ENCODE measurements around the gene OR2V2. TPM values are rescaled to one million over a fixed set of nuclear protein-coding genes. Genes with fewer than 3 reads are reported as not detected.

Gene OR2V2
- total and polyA plus RNA-seq, 3 donors from 2014 or later: not detected

DNA sequence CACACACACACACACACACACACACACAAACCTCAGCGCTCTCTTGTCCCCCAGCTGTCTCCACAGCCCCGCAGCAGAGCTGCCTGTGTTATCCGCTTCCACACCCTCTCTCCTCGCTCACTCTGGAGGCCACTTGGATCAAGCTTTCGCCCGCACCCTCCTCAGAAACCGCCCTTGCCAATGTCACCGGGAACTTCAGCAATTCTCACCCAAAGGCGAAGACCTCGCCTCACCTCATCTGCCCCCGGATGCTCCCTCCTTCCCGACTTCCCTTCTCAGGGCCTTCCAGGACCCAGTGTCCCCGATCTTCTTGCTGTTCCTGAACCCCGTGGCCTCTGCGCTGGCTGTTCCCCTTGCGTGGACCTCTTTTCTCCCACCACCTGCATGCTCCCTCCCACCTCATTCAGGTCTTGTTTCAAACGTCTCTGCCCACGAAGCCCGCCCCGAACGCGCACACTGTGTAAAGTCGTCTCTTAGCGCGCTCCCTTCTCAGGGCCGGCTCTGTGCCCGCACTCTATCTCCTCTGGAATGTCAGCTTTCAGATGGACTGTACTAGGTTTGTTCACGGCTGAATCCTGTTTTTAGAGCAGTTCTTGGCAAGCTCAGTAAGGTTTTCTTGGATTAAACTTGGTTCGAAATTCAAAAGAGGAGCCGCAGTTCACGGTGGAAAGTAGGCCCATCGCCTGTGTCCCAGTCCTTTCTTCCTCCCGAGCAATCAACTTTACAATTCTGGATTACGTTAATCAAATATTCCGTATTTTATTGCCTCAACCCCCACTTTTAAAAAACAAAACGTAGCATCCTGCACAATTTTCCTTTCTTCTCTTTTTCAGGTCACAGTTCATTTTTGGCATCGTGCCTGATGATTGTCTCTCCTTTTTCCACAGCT lies 58.6 kb downstream of the OR2V2 start:
- intact Hi-C loops (cut with DNase I; ENCODE audit: low total_unique reads): no loop called here
- no peaks in the 10 kb centered on the region for H3K36me3 ChIP-seq (ENCODE audit: low read depth, missing control alignments)
- no peaks in the 10 kb centered on the region for H3K27me3 ChIP-seq
- H3K9me3 ChIP-seq: no peaks in the 10 kb centered on the region
- 6% methylated on average over 37 of the region's 37 CpGs for WGBS, 2 donors
- H3K4me3 ChIP-seq: peak overlapping the region; percentile 60 to 74
- peak overlapping the region in 1 of 2 donors; percentile 85 for H3K27ac ChIP-seq
- no peak for DNase-seq
- peaks cover 2% of the 10 kb centered on the region for H3K4me1 ChIP-seq
- TF ChIP-seq POLR2A (IDR thresholded peaks at IDR 0.05): no peak
- TF ChIP-seq, protein P1, sequence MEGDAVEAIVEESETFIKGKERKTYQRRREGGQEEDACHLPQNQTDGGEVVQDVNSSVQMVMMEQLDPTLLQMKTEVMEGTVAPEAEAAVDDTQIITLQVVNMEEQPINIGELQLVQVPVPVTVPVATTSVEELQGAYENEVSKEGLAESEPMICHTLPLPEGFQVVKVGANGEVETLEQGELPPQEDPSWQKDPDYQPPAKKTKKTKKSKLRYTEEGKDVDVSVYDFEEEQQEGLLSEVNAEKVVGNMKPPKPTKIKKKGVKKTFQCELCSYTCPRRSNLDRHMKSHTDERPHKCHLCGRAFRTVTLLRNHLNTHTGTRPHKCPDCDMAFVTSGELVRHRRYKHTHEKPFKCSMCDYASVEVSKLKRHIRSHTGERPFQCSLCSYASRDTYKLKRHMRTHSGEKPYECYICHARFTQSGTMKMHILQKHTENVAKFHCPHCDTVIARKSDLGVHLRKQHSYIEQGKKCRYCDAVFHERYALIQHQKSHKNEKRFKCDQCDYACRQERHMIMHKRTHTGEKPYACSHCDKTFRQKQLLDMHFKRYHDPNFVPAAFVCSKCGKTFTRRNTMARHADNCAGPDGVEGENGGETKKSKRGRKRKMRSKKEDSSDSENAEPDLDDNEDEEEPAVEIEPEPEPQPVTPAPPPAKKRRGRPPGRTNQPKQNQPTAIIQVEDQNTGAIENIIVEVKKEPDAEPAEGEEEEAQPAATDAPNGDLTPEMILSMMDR (IDR thresholded peaks at IDR 0.05): no peak

DNA sequence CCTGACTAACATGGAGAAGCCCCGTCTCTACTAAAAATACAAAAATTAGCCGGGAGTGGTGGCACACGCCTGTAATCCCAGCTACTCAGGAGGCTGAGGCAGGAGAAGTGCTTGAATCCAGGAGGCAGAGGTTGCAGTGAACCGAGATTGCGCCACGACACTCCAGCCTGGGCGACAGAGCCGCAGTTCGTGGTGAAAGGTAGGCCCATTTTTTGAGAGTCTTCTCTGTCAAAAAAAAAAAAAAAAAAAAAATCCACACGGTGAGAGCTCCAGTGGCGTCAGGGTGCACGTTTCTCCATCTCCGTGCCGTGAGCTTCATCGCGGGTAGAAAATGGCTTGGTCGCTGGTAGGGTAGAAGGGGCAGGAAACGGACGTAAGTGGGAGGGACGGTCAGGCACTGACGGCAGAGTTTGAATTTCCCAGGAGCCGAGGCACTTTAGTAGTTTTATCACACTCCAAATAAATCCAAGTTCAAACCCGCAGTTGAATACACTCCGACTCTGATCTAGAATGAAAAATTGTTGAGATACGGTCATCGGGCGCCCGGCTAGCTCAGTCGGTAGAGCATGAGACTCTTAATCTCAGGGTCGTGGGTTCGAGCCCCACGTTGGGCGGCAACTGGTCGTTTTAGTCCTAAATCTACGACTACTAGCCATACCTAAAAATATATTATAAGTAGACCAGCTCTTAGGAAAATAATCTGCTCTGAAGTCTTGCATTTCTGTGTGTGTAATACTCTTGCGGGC lies 60.0 kb downstream of the OR2V2 start:
- no peak for TF ChIP-seq POLR2A (IDR thresholded peaks at IDR 0.05)
- TF ChIP-seq, protein P1 (IDR thresholded peaks at IDR 0.05): no peak
- DNase-seq: peak; percentile 79

DNA sequence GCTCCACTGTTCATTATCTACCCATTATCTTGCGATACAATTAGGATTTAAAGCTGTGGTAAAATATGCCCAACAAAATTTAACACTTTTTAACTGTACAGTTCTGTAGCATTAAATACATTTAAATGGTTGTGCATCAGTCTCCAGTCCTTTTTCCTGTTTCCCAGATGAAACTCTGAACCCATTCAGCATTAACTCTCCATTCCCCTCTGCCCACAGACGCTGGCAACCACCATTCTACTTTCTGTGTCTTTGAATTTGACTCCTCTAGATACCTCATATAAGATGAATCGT lies 60.5 kb downstream of the OR2V2 start:
- Histone ChIP-seq H3K27ac (no peak overlapping the region), H3K4me3 (no peak overlapping the region), H3K36me3 (ENCODE audit: low read depth, missing control alignments) (no peaks in the 10 kb centered on the region), H3K4me1 (peaks cover 2% of the 10 kb centered on the region), H3K9me3 (no peaks in the 10 kb centered on the region), H3K27me3 (no peaks in the 10 kb centered on the region)
- DNase-seq: no peak
- intact Hi-C loops (cut with DNase I; ENCODE audit: low total_unique reads): no loop called here
- 31 to 36% methylated on average over 3 of the region's 3 CpGs for WGBS, 2 donors
- no peak for TF ChIP-seq POLR2A (IDR thresholded peaks at IDR 0.05)
- TF ChIP-seq, protein P1 (IDR thresholded peaks at IDR 0.05): no peak

More for the DNA sequence above, 60.0 kb downstream of the OR2V2 start:
- H3K4me1 ChIP-seq: peaks cover 2% of the 10 kb centered on the region
- intact Hi-C loops (cut with DNase I; ENCODE audit: low total_unique reads): no loop called here
- no peaks in the 10 kb centered on the region for H3K27me3 ChIP-seq
- peak overlapping the region; percentile 60 to 74 for H3K4me3 ChIP-seq
- H3K36me3 ChIP-seq (ENCODE audit: low read depth, missing control alignments): no peaks in the 10 kb centered on the region
- no peaks in the 10 kb centered on the region for H3K9me3 ChIP-seq
- WGBS, 2 donors: 1% methylated on average over 36 of the region's 36 CpGs
- H3K27ac ChIP-seq: peak overlapping the region; percentile 79 to 85

Other genes starting within 250 kb of the OR2V2 start
- gene BTNL8, start 248.4 kb upstream of the OR2V2 start, total RNA-seq: 10 to 100 TPM; 13.1 to 14.7 TPM
- gene BTNL8, start 248.4 kb upstream of the OR2V2 start, polyA plus RNA-seq (ENCODE audit: insufficient read depth, low read depth, low replicate concordance): 10.3 TPM
- 1 to 10 TPM in 1 of 2 donors, not detected in 1; 4.1 TPM for gene BTNL3, start 158.7 kb upstream of the OR2V2 start, total RNA-seq
- not detected for gene BTNL3, start 158.7 kb upstream of the OR2V2 start, polyA plus RNA-seq (ENCODE audit: insufficient read depth, low read depth, low replicate concordance)
- gene BTNL9, start 107.3 kb upstream of the OR2V2 start, total RNA-seq: 10 to 100 TPM; 19.0 to 28.4 TPM
- gene BTNL9, start 107.3 kb upstream of the OR2V2 start, polyA plus RNA-seq (ENCODE audit: insufficient read depth, low read depth, low replicate concordance): 8.9 TPM
- gene OR2V1, start 16.4 kb upstream of the OR2V2 start, total RNA-seq: not detected
- gene OR2V1, start 16.4 kb upstream of the OR2V2 start, polyA plus RNA-seq (ENCODE audit: insufficient read depth, low read depth, low replicate concordance): not detected
- under 1 TPM; 0.43 to 0.87 TPM for gene TRIM7, start 57.6 kb downstream of the OR2V2 start, total RNA-seq
- 0.47 TPM for gene TRIM7, start 57.6 kb downstream of the OR2V2 start, polyA plus RNA-seq (ENCODE audit: insufficient read depth, low read depth, low replicate concordance)
- 10 to 100 TPM; 39.6 to 53.1 TPM for gene TRIM41, start 75.7 kb downstream of the OR2V2 start, total RNA-seq
- gene TRIM41, start 75.7 kb downstream of the OR2V2 start, polyA plus RNA-seq (ENCODE audit: insufficient read depth, low read depth, low replicate concordance): 61.5 TPM
- gene RACK1, start 96.3 kb downstream of the OR2V2 start, total RNA-seq: 1,000 to 10,000 TPM in 1 of 2 donors, 100 to 1,000 TPM in 1; 777 to 1,606 TPM
- gene RACK1, start 96.3 kb downstream of the OR2V2 start, polyA plus RNA-seq (ENCODE audit: insufficient read depth, low read depth, low replicate concordance): 1,149 TPM
- gene TRIM52, start 113.6 kb downstream of the OR2V2 start, total RNA-seq: 10 to 100 TPM; 28.4 to 32.8 TPM
- 19.3 TPM for gene TRIM52, start 113.6 kb downstream of the OR2V2 start, polyA plus RNA-seq (ENCODE audit: insufficient read depth, low read depth, low replicate concordance)
- 1 to 10 TPM in 1 of 2 donors, under 1 TPM in 1; 0.93 to 4.3 TPM for gene OR4F3, start 219.7 kb downstream of the OR2V2 start, total RNA-seq
- gene OR4F3, start 219.7 kb downstream of the OR2V2 start, polyA plus RNA-seq (ENCODE audit: insufficient read depth, low read depth, low replicate concordance): not detected